Stimulated activated CD8-positive, alpha-beta memory T cell treated with anti-CD3 and anti-CD28 coated beads, Interleukin-7, amount 100 ng/mL, for 48 hours (primary cell): ENCODE results near the gene MTMR11.
A peak's percentile ranks its signal among the peaks of the same experiment; 100 is the strongest.

Experiments
- DNase-seq, 2 donors: peaks; one replicate each; pipeline ENCODE4 v3.0.0-alpha.2; 2020; ENCODE audit warnings: low read depth in 1 of 2; ENCODE audit errors: extremely low read depth in 1 of 2

MTMR11 gene

DNA sequence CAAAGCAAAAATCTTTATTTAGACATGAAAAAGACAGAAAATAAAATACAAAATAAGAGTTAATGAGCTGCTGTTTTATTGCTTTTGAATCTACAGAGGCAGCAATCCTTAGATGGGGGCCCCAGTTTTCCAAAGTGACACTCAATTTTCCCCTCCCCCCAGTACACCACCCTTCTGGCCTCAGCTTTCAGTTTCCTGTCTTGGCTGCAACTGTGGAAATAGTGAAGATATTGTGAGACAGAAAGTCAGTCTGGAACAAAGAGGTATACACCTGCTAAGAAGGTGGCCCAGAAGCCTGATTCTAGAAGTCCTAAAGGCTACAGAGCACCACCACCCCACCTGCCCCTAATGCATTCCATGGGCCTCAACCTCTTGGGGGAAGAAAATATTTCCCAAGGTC is 1.1 kb upstream of the MTMR11 start:
- DNase-seq: no peak

GRCh38 chr1:149936992-149937705 is 470 bp upstream of the MTMR11 start:
- no peak for DNase-seq

GRCh38 chr1:149934356-149934755 is 2.3 kb downstream of the MTMR11 start:
- no peak for DNase-seq

GRCh38 chr1:149933208-149933607 is 3.5 kb downstream of the MTMR11 start:
- no peak for DNase-seq

- DNase-seq: no peak
Measured at GRCh38 chr1:149932474-149932873, 4.2 kb downstream of the MTMR11 start.

GRCh38 chr1:149931212-149931790 is 5.4 kb downstream of the MTMR11 start:
- no peak for DNase-seq

DNA sequence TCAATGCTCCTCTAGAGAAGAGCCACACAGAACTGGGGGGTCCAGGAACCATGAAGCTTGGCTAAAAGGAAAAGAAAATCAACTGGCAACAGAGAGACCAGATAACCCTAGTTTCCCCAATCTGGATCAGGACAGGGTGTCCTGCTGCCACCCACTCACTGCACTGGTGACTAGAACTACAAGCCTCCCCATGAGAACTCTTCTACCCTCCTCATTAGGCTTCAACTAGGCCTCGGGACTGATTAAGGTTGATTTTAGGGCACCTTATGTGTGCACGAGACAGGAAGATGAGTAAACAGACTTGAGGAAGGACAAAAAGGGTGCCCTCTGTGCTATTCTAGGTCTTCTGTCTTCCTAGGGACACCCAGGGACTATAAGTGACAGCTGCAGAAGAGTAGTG is 6.8 kb downstream of the MTMR11 start:
- DNase-seq: no peak

- no peak for DNase-seq
Measured at GRCh38 chr1:149928401-149928724, 8.3 kb downstream of the MTMR11 start.

GRCh38 chr1:149927563-149928400 is 8.9 kb downstream of the MTMR11 start, which contains the start of gene SF3B4:
TSS of gene SF3B4 (minus strand) at chr1:149927803. CDS start at chr1:149927759, 44 bp downstream.
- peak; percentile 91 to 95 for DNase-seq

DNA sequence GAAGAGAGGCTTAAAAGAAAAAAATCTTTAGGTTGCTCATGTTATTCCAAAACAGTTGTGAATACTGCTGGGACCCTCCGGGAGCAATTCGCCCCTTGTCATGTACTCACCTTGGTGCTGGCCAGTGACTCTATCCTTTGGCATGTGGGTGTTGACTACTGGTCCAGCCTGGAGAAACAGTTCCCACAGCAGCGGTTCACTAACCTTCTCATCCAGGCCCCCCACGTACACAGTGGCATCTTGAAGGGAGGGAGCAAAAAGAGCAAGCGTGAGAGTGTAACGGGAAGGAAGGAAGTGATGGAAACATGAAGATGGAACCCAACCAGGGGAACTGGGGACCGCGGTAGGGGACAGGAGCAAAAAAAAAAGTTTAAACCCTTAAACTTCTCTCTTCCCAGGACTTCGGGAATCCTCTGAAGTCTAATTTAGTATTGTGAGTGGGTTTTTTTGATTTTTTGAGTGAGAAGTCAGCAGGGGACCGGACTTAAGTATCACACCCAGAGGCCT is 9.6 kb downstream of the MTMR11 start:
- no peak for DNase-seq

- no peak for DNase-seq
Measured at GRCh38 chr1:149926296-149926695, 10.4 kb downstream of the MTMR11 start.

GRCh38 chr1:149925751-149926150 is 10.9 kb downstream of the MTMR11 start:
- no peak for DNase-seq

DNA sequence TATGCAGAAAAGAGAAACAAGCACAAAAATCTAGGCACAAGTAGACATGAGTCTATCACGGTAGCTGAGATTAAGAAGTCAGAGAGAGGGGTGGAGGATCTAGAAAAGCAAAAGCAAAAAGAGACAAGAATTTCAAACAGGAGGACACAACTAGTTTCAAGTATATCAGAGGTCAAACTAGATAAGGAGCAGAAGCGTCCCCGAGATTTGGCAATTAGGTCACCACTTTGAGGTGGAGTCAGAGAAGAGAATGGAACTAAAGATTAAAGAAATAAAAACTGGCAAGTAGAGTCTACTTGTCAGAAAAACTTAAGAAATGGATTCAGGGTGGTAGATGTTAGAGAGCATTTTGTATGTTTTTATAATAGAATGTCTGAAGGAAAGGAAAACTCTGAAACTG is 11.3 kb downstream of the MTMR11 start:
- no peak for DNase-seq

GRCh38 chr1:149923626-149924025 is 13.1 kb downstream of the MTMR11 start:
- no peak for DNase-seq

- peak in 1 of 2 donors; percentile 25 for DNase-seq
Measured at GRCh38 chr1:149917571-149918144, 19.0 kb downstream of the MTMR11 start, which contains the start of gene SV2A. TSS of gene SV2A (minus strand) at chr1:149917844. CDS start at chr1:149913840, 4,004 bp downstream.

GRCh38 chr1:149916898-149917252 is 19.8 kb downstream of the MTMR11 start:
- DNase-seq: no peak

- DNase-seq: no peak
Measured at GRCh38 chr1:149916193-149916897, 20.3 kb downstream of the MTMR11 start.

DNA sequence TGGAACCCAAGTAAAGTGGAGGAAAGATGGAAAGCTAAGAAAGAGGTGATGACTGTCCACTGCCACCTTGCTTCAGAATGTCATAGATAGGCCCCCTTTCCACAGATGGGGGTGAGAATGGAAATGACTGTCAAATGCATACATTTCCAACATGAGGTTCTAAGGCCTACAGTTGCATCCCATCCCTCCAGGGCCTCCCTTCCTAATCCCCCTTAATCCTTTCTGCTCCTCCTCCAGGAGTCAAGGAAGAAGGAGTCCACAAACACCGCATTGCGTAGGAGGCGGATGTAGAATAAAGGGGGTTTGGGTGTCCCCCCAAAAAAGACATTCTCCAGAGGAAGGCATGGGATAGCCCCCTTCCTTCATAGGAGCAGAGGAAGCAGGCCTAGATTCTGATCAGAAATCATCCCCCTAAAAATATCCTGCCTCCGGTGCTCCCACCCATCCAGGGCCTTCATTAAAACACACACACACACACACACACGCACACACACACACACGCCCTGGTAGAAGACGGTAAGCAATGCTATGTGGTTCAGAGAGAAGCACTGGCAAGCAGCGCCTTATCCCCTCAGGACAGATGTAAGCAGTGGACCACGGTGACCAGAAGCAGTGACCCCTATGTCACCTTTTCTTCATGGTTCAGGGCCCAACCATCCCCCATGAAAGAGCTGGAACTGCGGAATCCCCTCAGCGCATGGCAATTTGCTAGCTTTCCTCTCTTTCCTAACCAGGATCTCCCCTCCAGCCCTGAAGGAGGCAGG is 21.1 kb downstream of the MTMR11 start:
- no peak for DNase-seq

DNA sequence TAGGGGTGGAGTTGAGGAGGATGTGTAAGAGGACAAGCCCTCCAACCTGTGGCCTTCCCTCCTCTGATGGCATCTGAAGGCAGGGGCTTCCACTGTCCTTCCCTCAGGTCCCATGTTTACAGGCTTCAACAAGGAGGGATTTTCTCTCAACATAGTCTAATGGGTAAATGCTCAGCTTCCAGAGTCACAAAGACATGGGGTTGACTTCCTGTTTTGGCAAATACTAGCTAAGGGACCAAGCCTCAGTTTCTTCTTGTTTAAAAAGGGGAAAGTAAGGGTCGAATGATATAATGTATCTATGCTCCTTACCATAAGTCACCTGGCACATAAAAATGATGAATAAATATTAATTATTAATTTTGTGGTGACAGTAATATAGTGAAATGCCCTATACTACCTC is 22.1 kb downstream of the MTMR11 start:
- no peak for DNase-seq

DNA sequence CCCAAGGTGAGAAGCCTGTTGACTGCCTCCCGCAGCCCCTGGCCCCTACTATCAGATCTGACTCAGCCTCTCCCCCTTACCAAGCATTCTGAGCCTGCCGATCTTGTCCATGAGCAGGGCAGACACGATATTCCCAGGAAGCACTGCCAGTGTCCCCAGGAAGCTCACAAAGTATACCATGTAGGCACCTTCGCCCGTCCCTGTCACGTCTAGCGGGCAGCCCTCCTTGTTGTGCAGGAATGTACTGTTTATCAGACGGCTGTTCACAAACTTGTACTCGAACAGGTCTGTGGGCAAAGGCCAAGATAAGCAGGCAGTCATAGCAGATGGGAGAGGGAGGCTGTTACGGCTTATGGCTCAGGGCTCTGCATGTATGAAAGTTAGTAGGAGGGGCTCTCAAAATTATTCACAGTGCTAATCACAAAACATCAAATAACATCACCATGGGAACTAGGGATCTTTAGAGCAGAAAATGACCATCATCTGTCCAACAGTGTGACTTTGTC is 30.1 kb downstream of the MTMR11 start:
- DNase-seq: no peak
